ENCODE data around the gene ZNF783.
"Not testable (repeated sequence)": the region's sequence is repeated elsewhere in the genome, so short reads cannot be mapped to it uniquely, and the experiment has no call there.

ZNF783 gene

GRCh38 chr7:149261829-149262617 lies at the start of gene ZNF783:
ZNF783 (plus strand) TSS chr7:149262196; CDS start chr7:149262334, 138 bp downstream.
- DNase-seq, result peak; percentile 88

- DNase-seq, result no peak
Observed at GRCh38 chr7:149214020-149214720, 47.8 kb upstream of the ZNF783 start.

GRCh38 chr7:149216402-149216801 lies 45.6 kb upstream of the ZNF783 start:
- no peak for DNase-seq

GRCh38 chr7:149217570-149217969 lies 44.4 kb upstream of the ZNF783 start:
- DNase-seq, result no peak

GRCh38 chr7:149218469-149219420 lies 43.3 kb upstream of the ZNF783 start:
- no peak for DNase-seq

GRCh38 chr7:149220534-149220933 lies 41.5 kb upstream of the ZNF783 start:
- DNase-seq, result no peak

- no peak for DNase-seq
Observed at GRCh38 chr7:149223176-149223575, 38.8 kb upstream of the ZNF783 start.

GRCh38 chr7:149223761-149224160 lies 38.2 kb upstream of the ZNF783 start:
- DNase-seq, result no peak

- DNase-seq, result no peak
Observed at GRCh38 chr7:149224352-149224751, 37.6 kb upstream of the ZNF783 start.

- no peak for DNase-seq
Observed at GRCh38 chr7:149225106-149225505, 36.9 kb upstream of the ZNF783 start.

- DNase-seq, result no peak
Observed at GRCh38 chr7:149225656-149226055, 36.3 kb upstream of the ZNF783 start.

- not testable (repeated sequence) for DNase-seq
Observed at GRCh38 chr7:149226366-149226765, 35.6 kb upstream of the ZNF783 start.

- DNase-seq, result no peak
Observed at GRCh38 chr7:149226840-149227494, 35.0 kb upstream of the ZNF783 start.

- no peak for DNase-seq
Observed at GRCh38 chr7:149228831-149229471, 33.0 kb upstream of the ZNF783 start.

GRCh38 chr7:149229526-149229925 lies 32.5 kb upstream of the ZNF783 start:
- peak; percentile 46 for DNase-seq

- no peak for DNase-seq
Observed at GRCh38 chr7:149232362-149232761, 29.6 kb upstream of the ZNF783 start.

GRCh38 chr7:149233655-149234204 lies 28.3 kb upstream of the ZNF783 start:
- DNase-seq, result not testable (repeated sequence)

GRCh38 chr7:149237502-149237901 lies 24.5 kb upstream of the ZNF783 start:
- DNase-seq, result no peak

- no peak for DNase-seq
Observed at GRCh38 chr7:149238051-149238450, 23.9 kb upstream of the ZNF783 start.

- DNase-seq, result peak; percentile 93
Observed at GRCh38 chr7:149239345-149240143, 22.5 kb upstream of the ZNF783 start, which contains the start of gene ZNF212. ZNF212 (plus strand) TSS chr7:149239651; CDS start chr7:149239779, 128 bp downstream.

- DNase-seq, result no peak
Observed at GRCh38 chr7:149240637-149241036, 21.4 kb upstream of the ZNF783 start.
